Stimulated activated effector memory CD8-positive, alpha-beta T cell treated with anti-CD3 and anti-CD28 coated beads, Interleukin-12 subunit alpha, Interleukin-12 subunit beta, amount 100 ng/mL, for 72 hours (primary cell): Measurements from ENCODE around the gene PTPRCAP.
"Not testable (repeated sequence)": the region's sequence is repeated elsewhere in the genome, so short reads cannot be mapped to it uniquely, and the experiment has no call there.

Source experiments
- ATAC-seq: fragments of 150-1000 bp; cut with Tn5 transposase; 2 replicates; pipeline ENCODE4 v1.10.0; 2021
- DNase-seq, 2 donors: peaks; one replicate each; pipeline ENCODE4 v3.0.0; 2021 to 2022; ENCODE audit warnings: low spot score in 2 of 2
- H3K27ac Mint-ChIP-seq: one replicate; pipeline ENCODE4 v1.8.0; 2022; ENCODE audit warnings: mild to moderate bottlenecking, mixed read lengths
- H3K36me3 Mint-ChIP-seq: one replicate; pipeline ENCODE4 v1.8.0; 2022; ENCODE audit warnings: mild to moderate bottlenecking, mixed read lengths
- H3K4me1 Mint-ChIP-seq: one replicate; pipeline ENCODE4 v1.8.0; 2022; ENCODE audit warnings: mixed read lengths
- H3K4me3 Mint-ChIP-seq: one replicate; pipeline ENCODE4 v1.8.0; 2022; ENCODE audit warnings: mild to moderate bottlenecking, mixed read lengths
- H3K9me3 Mint-ChIP-seq: one replicate; pipeline ENCODE4 v1.8.0; 2022; ENCODE audit warnings: mixed read lengths

PTPRCAP gene

DNA sequence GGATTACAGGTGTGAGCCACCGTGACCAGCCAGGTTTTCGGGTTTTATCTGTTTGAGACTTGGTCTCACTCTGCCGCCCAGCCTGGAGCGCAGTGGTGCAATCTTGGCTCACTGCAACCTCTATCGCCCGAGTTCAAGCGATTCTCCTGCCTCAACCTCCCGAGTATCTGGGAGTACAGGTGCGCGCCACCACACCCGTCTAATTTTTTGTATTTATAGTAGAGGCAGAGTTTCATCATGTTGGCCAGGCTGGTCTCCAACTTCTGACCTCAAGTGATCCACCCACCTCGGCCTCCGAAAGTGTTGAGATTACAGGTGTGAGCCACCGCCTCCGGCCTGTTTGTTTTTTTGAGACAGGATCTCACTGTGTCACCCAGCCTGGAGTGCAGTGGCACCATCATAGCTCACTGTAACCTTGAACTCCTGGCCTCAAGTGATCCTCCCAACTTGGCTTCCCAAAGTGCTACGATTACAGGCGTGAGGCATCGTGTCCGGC is 10.1 kb downstream of the PTPRCAP start:
- H3K9me3 Mint-ChIP-seq, result not testable (repeated sequence)
- Mint-ChIP-seq H3K4me3 (peak overlapping the region; percentile 89), H3K4me1 (peaks cover 49% of the 10 kb centered on the region), H3K36me3 (peaks cover 64% of the 10 kb centered on the region), H3K27ac (peak overlapping the region; percentile 92)
- DNase-seq (peak in 1 of 2 donors; percentile 62), ATAC-seq (peak; percentile 41)

DNA sequence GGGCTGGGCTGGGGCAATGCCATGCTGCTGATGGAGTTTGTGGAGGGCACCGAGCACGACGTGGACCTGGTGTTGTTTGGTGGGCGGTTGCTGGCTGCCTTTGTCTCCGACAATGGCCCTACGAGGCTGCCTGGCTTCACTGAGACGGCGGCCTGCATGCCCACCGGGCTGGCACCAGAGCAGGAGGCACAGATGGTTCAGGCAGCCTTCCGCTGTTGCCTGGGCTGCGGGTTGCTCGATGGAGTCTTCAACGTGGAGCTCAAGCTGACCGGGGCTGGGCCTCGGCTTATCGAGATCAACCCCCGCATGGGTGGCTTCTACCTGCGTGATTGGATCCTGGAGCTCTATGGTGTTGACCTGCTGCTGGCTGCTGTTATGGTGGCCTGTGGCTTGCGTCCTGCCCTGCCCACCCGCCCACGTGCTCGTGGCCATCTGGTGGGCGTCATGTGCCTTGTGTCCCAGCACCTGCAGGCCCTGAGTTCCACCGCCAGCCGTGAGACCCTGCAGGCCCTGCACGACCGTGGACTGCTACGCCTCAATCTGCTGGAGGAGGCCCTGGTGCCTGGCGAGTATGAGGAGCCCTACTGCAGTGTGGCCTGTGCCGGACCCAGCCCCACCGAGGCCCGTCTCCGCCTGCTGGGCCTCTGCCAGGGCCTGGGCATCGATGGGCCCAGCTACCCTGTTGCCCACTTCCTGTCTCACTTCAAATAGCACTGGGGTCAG is 13.4 kb downstream of the PTPRCAP start:
- DNase-seq (no peak), ATAC-seq (no peak)
- H3K36me3 Mint-ChIP-seq, result peaks cover 36% of the 10 kb centered on the region
- peak overlapping the region; percentile 69 for H3K27ac Mint-ChIP-seq
- no peaks in the 10 kb centered on the region for H3K9me3 Mint-ChIP-seq
- peaks cover 57% of the 10 kb centered on the region for H3K4me1 Mint-ChIP-seq
- no peak overlapping the region for H3K4me3 Mint-ChIP-seq

DNA sequence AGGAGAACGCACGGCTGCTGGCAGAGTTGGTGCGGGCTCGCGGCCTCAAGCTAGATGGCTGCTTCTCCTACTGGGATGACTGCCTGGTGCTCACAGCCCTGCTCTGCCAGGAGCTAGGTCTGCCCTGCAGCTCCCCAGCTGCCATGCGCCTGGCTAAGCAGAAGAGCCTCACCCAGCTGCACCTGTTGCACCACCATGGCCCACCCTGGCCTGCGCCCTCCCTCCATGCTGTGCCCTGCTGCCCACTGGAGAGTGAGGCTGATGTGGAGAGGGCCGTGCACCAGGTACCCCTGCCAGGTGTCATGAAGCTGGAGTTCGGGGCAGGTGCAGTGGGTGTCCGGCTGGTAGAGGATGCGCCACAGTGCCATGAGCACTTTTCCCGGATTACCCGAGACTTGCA is 14.0 kb downstream of the PTPRCAP start:
- no peak overlapping the region for H3K4me3 Mint-ChIP-seq
- peaks cover 63% of the 10 kb centered on the region for H3K4me1 Mint-ChIP-seq
- ATAC-seq (no peak), DNase-seq (no peak)
- H3K36me3 Mint-ChIP-seq, result peaks cover 31% of the 10 kb centered on the region
- H3K9me3 Mint-ChIP-seq, result no peaks in the 10 kb centered on the region
- H3K27ac Mint-ChIP-seq, result no peak overlapping the region

- no peaks in the 10 kb centered on the region for H3K9me3 Mint-ChIP-seq
- no peak for ATAC-seq
- no peak overlapping the region for H3K27ac Mint-ChIP-seq
- no peak for DNase-seq
- H3K4me3 Mint-ChIP-seq, result peak overlapping the region; percentile 29
- H3K4me1 Mint-ChIP-seq, result peaks cover 65% of the 10 kb centered on the region
- H3K36me3 Mint-ChIP-seq, result peaks cover 25% of the 10 kb centered on the region
These were observed 14.6 kb downstream of the PTPRCAP start for GRCh38 chr11:67422891-67423290.

DNA sequence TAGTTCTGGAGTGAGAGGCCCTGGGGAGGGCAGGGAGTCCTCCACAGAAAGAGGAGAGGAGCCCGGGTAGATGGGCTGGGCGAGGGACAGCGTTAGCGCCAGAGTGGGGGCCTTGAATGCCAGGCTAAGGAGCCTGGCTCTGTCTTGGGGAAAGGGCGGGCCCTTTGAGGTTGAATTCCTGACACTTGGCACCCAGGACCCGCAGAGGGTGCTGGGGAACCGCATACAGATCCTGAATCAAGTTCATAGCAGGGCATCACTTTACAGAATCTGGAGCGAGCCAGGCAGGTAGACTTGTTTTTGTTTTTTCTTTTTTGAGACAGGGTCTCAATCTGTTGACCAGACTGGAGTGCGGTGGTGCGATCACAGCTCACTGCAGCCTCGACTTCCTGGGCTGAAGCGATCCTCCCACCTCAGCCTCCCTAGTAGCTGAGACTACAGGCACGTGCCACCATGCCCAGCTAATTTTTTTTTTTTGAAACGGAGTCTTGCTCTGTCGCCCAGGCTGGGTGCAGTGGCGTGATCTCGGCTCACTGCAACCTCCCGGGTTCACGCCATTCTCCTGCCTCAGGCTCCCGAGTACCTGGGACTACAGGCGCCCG is 16.0 kb downstream of the PTPRCAP start:
- H3K9me3 Mint-ChIP-seq, result no peaks in the 10 kb centered on the region
- peaks cover 18% of the 10 kb centered on the region for H3K36me3 Mint-ChIP-seq
- ATAC-seq (no peak), DNase-seq (no peak)
- peak overlapping the region; percentile 67 for H3K27ac Mint-ChIP-seq
- H3K4me1 Mint-ChIP-seq, result peaks cover 71% of the 10 kb centered on the region
- peak overlapping the region; percentile 76 for H3K4me3 Mint-ChIP-seq

- Mint-ChIP-seq H3K4me3 (peak overlapping the region; percentile 76), H3K4me1 (peaks cover 71% of the 10 kb centered on the region), H3K36me3 (peaks cover 18% of the 10 kb centered on the region), H3K27ac (peak overlapping the region; percentile 84), H3K9me3 (no peaks in the 10 kb centered on the region)
- ATAC-seq (peak; percentile 88), DNase-seq (peak; percentile 98 to 99)
These were observed 16.6 kb downstream of the PTPRCAP start for GRCh38 chr11:67420646-67421429.

DNA sequence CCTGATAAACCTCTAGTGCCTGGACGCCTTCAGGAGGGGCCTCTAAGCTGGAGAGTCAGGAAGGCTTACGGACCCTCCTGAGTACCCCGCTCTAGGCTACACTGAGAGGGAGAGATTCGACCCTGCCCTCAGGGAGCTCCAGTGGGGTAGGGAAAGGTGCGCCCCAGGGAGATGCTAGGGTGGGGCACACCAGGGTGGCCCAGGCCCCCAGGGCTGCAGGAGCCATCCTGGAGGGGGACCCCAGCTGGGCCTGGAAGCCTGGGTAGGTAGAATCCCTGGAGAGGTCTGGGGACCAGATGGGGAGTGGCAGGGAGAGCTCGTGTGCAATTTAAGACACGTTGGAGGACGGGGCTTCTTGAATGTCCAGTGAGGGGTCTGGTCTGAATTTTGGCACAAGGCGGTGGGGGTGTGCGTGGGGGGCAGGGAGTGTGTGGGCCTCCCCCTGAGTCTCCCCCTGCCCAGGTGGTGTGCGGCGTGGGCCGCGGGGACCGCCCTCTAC is 17.3 kb downstream of the PTPRCAP start:
- Mint-ChIP-seq H3K36me3 (peaks cover 18% of the 10 kb centered on the region), H3K4me3 (peak overlapping the region; percentile 76), H3K27ac (peak overlapping the region; percentile 84), H3K9me3 (no peaks in the 10 kb centered on the region), H3K4me1 (peaks cover 68% of the 10 kb centered on the region)
- DNase-seq (no peak), ATAC-seq (no peak)

- Mint-ChIP-seq H3K4me3 (peak overlapping the region; percentile 76), H3K4me1 (peaks cover 66% of the 10 kb centered on the region), H3K9me3 (no peaks in the 10 kb centered on the region), H3K36me3 (peaks cover 12% of the 10 kb centered on the region), H3K27ac (peak overlapping the region; percentile 84)
- ATAC-seq (no peak), DNase-seq (no peak)
These were observed 18.0 kb downstream of the PTPRCAP start for GRCh38 chr11:67419325-67420049.

DNA sequence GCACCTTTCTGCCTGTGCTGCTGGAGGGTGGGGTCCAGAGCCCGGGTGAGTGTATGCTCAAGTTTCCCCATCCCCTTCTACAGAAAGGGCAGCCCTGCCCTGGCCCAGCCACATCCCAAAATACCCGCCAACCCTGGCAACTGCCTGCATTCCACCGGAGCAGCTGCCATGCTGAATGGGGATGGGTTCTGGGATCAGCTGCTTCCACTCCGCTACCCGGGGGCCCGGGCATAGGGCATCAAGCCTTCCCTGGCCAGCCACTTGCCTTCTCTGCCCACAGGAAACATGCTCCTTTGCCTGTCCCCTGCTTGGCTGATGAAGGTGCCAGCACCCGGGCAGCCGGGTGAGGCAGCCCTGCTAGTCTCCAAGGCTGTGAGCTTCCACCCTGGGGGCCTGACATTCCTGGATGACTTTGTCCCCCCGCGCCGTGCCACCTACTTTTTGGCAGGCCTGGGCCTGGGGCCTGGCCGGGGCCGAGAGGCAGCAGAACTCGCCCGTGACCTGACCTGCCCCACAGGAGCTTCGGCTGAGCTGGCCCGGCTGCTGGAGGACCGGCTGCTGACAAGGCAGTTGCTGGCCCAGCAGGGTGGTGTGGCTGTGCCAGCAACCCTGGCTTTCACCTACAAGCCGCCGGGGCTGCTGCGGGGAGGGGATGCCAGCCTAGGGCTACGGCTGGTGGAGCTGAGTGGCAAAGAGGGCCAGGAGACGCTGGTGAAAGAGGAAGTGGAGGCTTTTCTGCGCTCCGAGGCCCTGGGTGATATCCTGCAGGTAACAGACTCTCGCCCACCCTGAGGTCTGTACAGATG is 18.8 kb downstream of the PTPRCAP start:
- Mint-ChIP-seq H3K4me3 (peak overlapping the region; percentile 76), H3K27ac (peak overlapping the region; percentile 84), H3K36me3 (peaks cover 14% of the 10 kb centered on the region), H3K4me1 (peaks cover 64% of the 10 kb centered on the region), H3K9me3 (no peaks in the 10 kb centered on the region)
- DNase-seq (no peak), ATAC-seq (no peak)

GRCh38 chr11:67417425-67417824 is 20.1 kb downstream of the PTPRCAP start:
- ATAC-seq (no peak), DNase-seq (no peak)
- Mint-ChIP-seq H3K4me1 (peaks cover 68% of the 10 kb centered on the region), H3K27ac (no peak overlapping the region), H3K4me3 (peak overlapping the region; percentile 76), H3K36me3 (peaks cover 22% of the 10 kb centered on the region), H3K9me3 (no peaks in the 10 kb centered on the region)

DNA sequence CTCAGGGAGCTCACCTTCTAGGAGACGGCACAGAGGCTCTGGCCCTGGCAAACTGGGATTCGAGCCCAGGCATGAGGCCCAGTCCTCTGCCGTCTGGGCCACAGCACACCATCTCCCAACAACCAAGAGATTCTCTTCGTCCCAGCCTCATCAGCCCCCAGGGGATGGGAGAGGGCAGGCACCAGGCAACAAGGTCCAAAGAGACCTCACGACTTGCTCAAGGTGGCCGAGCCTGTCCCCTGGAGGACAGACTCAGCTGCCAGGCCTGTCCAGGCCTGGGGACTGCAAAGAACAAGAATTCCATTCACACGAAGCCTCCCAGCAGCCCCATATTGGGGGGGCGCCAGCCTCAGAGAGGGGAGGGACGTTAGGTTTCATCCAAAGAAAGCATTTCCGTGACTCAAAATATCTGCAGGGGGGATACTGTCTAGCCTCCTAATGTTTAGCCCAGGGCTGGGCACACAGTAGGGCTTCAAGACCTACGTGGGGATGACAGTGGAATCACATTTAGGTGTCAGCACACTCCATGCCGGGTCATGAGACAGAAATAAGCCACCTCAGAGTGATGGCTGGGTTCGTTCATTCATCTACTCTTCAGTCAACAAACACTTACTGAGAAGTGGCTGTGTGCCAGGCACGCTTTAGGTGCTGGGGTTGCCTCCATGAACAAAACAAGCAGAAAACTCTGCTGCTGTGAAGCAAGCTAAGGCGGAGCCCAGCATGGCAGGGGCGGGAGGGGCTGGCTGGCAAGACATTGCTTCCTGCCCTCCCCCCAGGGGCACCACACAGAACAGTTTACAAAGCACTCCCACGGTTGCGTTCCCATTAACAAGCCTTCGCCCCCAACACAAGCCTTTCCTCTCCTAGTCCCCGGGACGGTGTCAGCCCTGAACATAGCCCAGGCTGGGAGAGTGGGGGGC is 20.8 kb downstream of the PTPRCAP start:
- no peak for ATAC-seq
- Mint-ChIP-seq H3K4me3 (peak overlapping the region; percentile 76), H3K9me3 (no peaks in the 10 kb centered on the region), H3K27ac (peak overlapping the region; percentile 91), H3K36me3 (peaks cover 26% of the 10 kb centered on the region), H3K4me1 (peaks cover 75% of the 10 kb centered on the region)
- DNase-seq, result peak in 1 of 2 donors; percentile 64

GRCh38 chr11:67415501-67416304 is 21.8 kb downstream of the PTPRCAP start, which contains the start of gene CARNS1:
CARNS1 (plus strand) TSS chr11:67415678; CDS start chr11:67416200, 522 bp downstream.
- H3K27ac Mint-ChIP-seq, result peak within 1 kb of the TSS; percentile 91

More at GRCh38 chr11:67415501-67416304, 21.8 kb downstream of the PTPRCAP start, which contains the start of gene CARNS1:
- ATAC-seq, result peak; percentile 25
- Mint-ChIP-seq H3K4me3 (peak within 1 kb of the TSS; percentile 76), H3K9me3 (no peaks in the 10 kb centered on the region), H3K4me1 (peaks cover 79% of the 10 kb centered on the region), H3K36me3 (peaks cover 34% of the 10 kb centered on the region)
- no peak for DNase-seq
